Gastroesophageal sphincter (tissue), 4 donors: ENCODE results near the gene VWCE. TPM values are rescaled to one million over a fixed set of nuclear protein-coding genes. Genes with fewer than 3 reads are reported as not detected.

ENCODE experiments used
- ATAC-seq: fragments of 150-250 bp; one replicate; pipeline ENCODE4 v1.9.1; 2016; ENCODE audit warnings: mild to moderate bottlenecking, moderate library complexity
- H3K27ac ChIP-seq, 4 donors: fragments of 200-600 bp; sonication (generic) in 3 of 4; 1 replicate in 3 of 4; 2 replicates in 1 of 4; pipeline ENCODE4 v1.5.1; 2016 to 2019
- H3K27me3 ChIP-seq: fragments of 200-600 bp; sonication (generic); one replicate; pipeline ENCODE4 v1.5.1; 2019
- H3K36me3 ChIP-seq, 2 donors: fragments of 200-600 bp; sonication (generic); one replicate each; pipeline ENCODE4 v1.5.1; 2019; ENCODE audit warnings: control low read depth in 1 of 2
- H3K4me1 ChIP-seq, 3 donors: fragments of 200-600 bp; sonication (generic); 1 replicate in 2 of 3; 2 replicates in 1 of 3; pipeline ENCODE4 v1.5.1; 2016 to 2019; ENCODE audit warnings: control low read depth in 2 of 3
- H3K4me3 ChIP-seq, 2 donors: fragments of 200-600 bp; sonication (generic); one replicate each; pipeline ENCODE4 v1.5.1; 2019; ENCODE audit warnings: mild to moderate bottlenecking in 1 of 2, moderate library complexity in 1 of 2
- H3K9me3 ChIP-seq, 3 donors: fragments of 200-600 bp; sonication (generic); one replicate each; pipeline ENCODE4 v1.5.1; 2017 to 2019; ENCODE audit warnings: control low read depth in 2 of 3
- EP300 ChIP-seq: sonication (generic); formaldehyde crosslinking; IDR thresholded peaks from one replicate; pipeline ENCODE4 v1.6.1; 2017; ENCODE audit warnings: antibody characterized with exemption, mild to moderate bottlenecking
- POLR2A ChIP-seq, 2 donors: fragments of 450-650 bp; IDR thresholded peaks; one replicate each; pipeline ENCODE4 v1.6.1; 2017; ENCODE audit warnings: antibody characterized with exemption in 2 of 2, mild to moderate bottlenecking in 2 of 2, moderate library complexity in 1 of 2
- POLR2AphosphoS5 ChIP-seq: sonication (generic); formaldehyde crosslinking; IDR thresholded peaks from one replicate; pipeline ENCODE4 v1.6.1; 2017; ENCODE audit warnings: antibody characterized with exemption
- WGBS, 2 donors: methylation state at CpG; one replicate each; pipeline ENCODE4 v1.1.5; 2018; ENCODE audit warnings: low coverage in 1 of 2; 5-methylcytosine and 5-hydroxymethylcytosine counted together
- total RNA-seq, 4 donors: library from RNA; depleted of rRNA; stranded (reverse); fragments of >200 nt; gene quantifications; one replicate each; pipeline ENCODE4 v1.1.0, GENCODE V29; 2016
- TF ChIP-seq, protein P1 (sequence below), 4 experiments: fragments of 200-600 bp in 2 of 4; fragments of 450-650 bp in 2 of 4; sonication (generic) in 1 of 4; IDR thresholded peaks; one replicate each; pipeline ENCODE4 v1.5.1; 2017 to 2019; ENCODE audit warnings: antibody characterized with exemption in 4 of 4, mild to moderate bottlenecking in 2 of 4, moderate library complexity in 2 of 4

The VWCE gene
- 1 to 10 TPM in 1 of 4 donors, under 1 TPM in 2, not detected in 1; 0.78 to 1.0 (median 0.94) TPM for total RNA-seq

GRCh38 chr11:61294717-61295595, at the start of gene VWCE:
Gene VWCE, minus strand, starts transcription at chr11:61295316. Its CDS starts 279 bp downstream, at chr11:61295037.
- H3K27ac ChIP-seq = peak within 1 kb of the TSS in 2 of 4 donors; percentile 45 to 63
- H3K27me3 ChIP-seq = peaks cover 46% of the 10 kb centered on the region
- WGBS, 2 donors = no CpG with 5 or more reads among the region's 97 CpGs
- H3K4me1 ChIP-seq = peaks cover 0 to 44% (median 23%) of the 10 kb centered on the region in 3 donors
- H3K9me3 ChIP-seq = no peaks in the 10 kb centered on the region
- peak within 1 kb of the TSS; percentile 30 to 66 for H3K4me3 ChIP-seq
- peaks cover 0 to 32% of the 10 kb centered on the region in 2 donors for H3K36me3 ChIP-seq
- TF ChIP-seq EP300 (no peak), POLR2AphosphoS5 (no peak), POLR2A (IDR thresholded peaks at IDR 0.05) (no peak)
- TF ChIP-seq, protein P1, sequence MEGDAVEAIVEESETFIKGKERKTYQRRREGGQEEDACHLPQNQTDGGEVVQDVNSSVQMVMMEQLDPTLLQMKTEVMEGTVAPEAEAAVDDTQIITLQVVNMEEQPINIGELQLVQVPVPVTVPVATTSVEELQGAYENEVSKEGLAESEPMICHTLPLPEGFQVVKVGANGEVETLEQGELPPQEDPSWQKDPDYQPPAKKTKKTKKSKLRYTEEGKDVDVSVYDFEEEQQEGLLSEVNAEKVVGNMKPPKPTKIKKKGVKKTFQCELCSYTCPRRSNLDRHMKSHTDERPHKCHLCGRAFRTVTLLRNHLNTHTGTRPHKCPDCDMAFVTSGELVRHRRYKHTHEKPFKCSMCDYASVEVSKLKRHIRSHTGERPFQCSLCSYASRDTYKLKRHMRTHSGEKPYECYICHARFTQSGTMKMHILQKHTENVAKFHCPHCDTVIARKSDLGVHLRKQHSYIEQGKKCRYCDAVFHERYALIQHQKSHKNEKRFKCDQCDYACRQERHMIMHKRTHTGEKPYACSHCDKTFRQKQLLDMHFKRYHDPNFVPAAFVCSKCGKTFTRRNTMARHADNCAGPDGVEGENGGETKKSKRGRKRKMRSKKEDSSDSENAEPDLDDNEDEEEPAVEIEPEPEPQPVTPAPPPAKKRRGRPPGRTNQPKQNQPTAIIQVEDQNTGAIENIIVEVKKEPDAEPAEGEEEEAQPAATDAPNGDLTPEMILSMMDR (IDR thresholded peaks at IDR 0.05) = peak in 2 of 4 experiments; percentile 7 to 8
- ATAC-seq = peak; percentile 61

GRCh38 chr11:61343792-61344745, 49.0 kb upstream of the VWCE start:
- H3K9me3 ChIP-seq = no peaks in the 10 kb centered on the region
- TF ChIP-seq POLR2A (IDR thresholded peaks at IDR 0.05) (no peak), EP300 (no peak), POLR2AphosphoS5 (no peak)
- TF ChIP-seq, protein P1 (IDR thresholded peaks at IDR 0.05) = no peak
- no peaks in the 10 kb centered on the region for H3K4me1 ChIP-seq
- H3K27me3 ChIP-seq = no peaks in the 10 kb centered on the region
- H3K4me3 ChIP-seq = no peak overlapping the region
- WGBS, 2 donors = 97 to 100% methylated on average over 5 to 7 of the region's 29 CpGs
- no peak for ATAC-seq
- peaks cover 0 to 78% of the 10 kb centered on the region in 2 donors for H3K36me3 ChIP-seq
- no peak overlapping the region for H3K27ac ChIP-seq

DNA sequence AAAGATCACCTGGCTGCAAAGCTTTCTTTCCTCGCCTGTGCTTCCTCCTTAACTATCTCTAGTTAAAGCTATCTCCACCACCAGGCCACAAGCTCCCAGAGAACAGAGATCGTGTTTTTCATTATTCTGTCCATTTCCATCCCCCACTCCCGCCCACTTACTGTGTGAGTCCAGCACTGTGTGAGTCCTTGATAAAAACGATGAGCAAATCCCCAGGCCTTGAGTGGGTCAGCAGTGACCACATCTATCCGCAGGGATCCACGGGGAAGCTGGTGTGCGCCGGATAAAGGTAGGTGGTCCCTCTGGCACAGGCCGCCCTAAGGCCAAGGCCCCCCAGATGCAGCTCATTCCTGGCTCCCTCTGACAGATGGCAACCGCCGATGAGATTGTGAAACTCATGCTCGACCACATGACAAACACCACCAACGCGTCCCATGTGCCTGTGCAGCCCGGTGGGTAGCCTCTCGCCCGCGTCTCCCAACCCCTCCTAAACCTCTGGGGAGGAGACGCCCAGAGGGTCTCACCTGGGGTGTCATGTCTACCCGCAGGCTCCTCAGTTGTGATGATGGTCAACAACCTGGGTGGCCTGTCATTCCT, 47.2 kb upstream of the VWCE start:
- Histone ChIP-seq H3K4me1 (no peaks in the 10 kb centered on the region), H3K27me3 (no peaks in the 10 kb centered on the region), H3K9me3 (no peaks in the 10 kb centered on the region), H3K4me3 (no peak overlapping the region), H3K27ac (no peak overlapping the region), H3K36me3 (peaks cover 0 to 73% of the 10 kb centered on the region in 2 donors)
- no peak for ATAC-seq
- no peak for TF ChIP-seq EP300
- TF ChIP-seq, protein P1 (IDR thresholded peaks at IDR 0.05) = no peak
- TF ChIP-seq POLR2A (IDR thresholded peaks at IDR 0.05) = no peak
- TF ChIP-seq POLR2AphosphoS5 = no peak
- 73 to 95% methylated on average over 4 of the region's 20 CpGs for WGBS, 2 donors

DNA sequence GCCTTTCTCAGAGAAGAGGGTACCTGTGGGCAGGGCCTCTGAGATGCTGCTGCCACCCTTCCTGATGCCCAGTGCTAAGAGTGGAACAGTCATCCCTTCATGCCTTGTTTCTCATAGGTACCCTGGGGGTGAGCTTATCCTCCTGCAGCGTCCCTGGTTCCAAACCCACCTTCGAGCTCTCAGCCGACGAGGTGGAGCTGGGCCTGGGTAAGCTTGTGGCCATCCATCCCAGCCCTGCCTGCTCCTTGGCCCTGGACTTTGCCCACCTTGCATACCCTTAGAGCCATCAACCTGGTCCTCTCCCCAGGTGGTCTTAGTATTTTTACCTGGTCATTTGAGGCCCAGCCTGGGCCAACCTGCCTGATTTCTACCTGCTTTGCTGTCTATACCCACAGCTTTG, 46.6 kb upstream of the VWCE start:
- Histone ChIP-seq H3K4me3 (no peak overlapping the region), H3K36me3 (peaks cover 0 to 67% of the 10 kb centered on the region in 2 donors), H3K4me1 (peaks cover 0 to 2% (median 0%) of the 10 kb centered on the region in 3 donors), H3K27ac (no peak overlapping the region), H3K27me3 (no peaks in the 10 kb centered on the region), H3K9me3 (no peaks in the 10 kb centered on the region)
- TF ChIP-seq EP300 (no peak), POLR2AphosphoS5 (no peak), POLR2A (IDR thresholded peaks at IDR 0.05) (no peak)
- TF ChIP-seq, protein P1 (IDR thresholded peaks at IDR 0.05) = no peak
- ATAC-seq = no peak
- 83 to 100% methylated on average over 1 to 4 of the region's 4 CpGs for WGBS, 2 donors
